Stimulated activated CD8-positive, alpha-beta memory T cell treated with anti-CD3 and anti-CD28 coated beads, Interleukin-7, amount 100 ng/mL, for 24 hours (primary cell): ENCODE results near the gene AGO1.

Source experiments
- DNase-seq: peaks from one replicate; pipeline ENCODE4 v3.0.0-alpha.2; 2020; ENCODE audit warnings: low read depth

The AGO1 gene

GRCh38 chr1:35882945-35883634 lies at the start of gene AGO1:
Gene AGO1, plus strand, starts transcription at chr1:35883209. Its CDS starts 213 bp downstream, at chr1:35883422.
- DNase-seq, result peak; percentile 93

GRCh38 chr1:35833395-35833794 lies 49.6 kb upstream of the AGO1 start:
- DNase-seq, result no peak

GRCh38 chr1:35834218-35834617 lies 48.8 kb upstream of the AGO1 start:
- DNase-seq, result no peak

- no peak for DNase-seq
Measured at GRCh38 chr1:35835398-35835797, 47.6 kb upstream of the AGO1 start.

DNA sequence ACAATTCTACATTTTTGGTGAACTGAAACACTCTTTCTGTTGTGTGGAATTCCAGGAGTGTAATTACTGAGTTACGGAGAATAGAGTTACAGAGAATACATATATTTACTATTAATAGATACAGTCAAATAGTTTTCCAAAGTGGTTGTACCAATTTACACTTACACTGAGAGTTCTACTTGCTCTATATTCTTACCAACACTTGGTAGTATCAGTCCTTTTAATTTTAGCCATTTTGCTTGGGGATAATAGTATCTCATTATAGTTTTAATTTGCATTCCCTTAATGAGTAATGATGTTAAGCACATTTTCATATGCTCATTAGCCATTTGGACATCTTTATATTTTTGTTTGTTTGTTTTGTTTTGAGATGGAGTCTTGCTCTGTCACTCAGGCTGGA lies 46.3 kb upstream of the AGO1 start:
- no peak for DNase-seq

DNA sequence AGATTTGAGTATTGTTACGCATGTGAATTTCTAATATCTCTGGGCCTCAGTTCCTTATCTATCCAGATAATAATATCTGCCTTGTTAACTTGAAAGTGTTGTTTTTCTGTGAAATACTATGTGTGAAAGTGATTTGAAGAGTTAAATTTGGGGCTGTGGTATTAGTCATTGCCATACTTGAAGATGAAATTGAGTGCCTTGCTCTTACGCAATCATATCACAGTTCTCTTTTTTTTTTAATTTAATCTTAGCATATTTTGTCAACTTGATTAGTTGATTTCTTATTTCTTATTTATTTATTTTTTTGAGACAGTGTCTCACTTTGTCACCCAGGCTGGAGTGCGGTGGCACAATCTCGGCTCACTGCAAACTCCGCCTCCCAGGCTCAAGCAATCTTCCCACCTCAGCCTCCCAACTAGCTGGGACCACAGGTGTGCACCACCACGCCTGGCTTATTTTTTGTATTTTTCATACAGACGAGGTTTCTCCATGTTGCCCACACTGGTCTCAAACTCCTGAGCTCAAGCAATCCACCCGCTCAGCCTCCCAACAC lies 44.2 kb upstream of the AGO1 start:
- no peak for DNase-seq

DNA sequence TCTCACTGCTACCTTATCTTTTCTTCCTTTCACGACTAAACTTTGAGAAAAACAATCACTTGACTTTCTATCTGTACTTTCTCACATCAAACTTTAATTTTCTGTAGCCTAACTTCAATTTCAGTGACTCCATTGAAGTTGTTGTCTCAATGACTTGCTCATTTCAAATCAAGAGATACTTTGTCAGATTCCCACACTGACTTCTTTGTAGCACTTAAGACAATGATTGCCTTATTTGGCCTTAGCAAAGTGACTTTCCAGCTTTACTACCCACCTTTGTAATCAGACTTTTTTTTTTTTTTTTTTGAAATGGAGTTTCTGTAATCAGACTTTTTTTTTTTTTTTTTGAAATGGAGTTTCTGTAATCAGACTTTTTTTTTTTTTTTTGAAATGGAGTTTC lies 38.2 kb upstream of the AGO1 start:
- DNase-seq, result no peak

GRCh38 chr1:35845766-35846165 lies 37.2 kb upstream of the AGO1 start:
- DNase-seq, result no peak

DNA sequence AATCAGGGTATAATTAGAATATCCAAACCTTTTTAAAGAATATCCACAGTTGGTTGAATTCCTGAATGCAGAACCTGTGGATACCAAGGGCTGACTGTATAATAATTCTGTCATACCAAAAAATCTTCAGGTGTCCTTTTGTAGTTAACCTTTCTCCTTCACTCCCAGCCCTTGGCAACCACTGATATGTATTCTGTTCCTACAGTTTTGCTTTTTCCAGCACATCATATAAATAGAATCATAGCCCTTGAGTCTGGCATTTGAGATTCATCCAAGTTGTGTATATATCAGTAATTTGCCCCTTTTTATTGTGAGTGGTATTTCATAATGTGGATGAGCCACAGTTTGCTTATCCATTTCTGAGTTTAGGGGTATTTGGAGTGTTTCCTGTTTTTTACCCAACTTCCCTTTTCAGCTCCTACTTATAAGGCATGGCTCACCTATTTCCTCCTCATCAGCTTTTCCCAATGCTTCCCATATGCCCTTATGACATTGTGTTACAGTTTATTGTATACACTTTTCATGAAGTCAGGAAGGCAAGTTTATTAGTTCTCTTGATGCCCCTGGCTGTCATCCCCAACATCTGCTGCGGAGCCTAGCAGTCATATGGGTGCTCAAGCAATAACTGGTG lies 35.0 kb upstream of the AGO1 start:
- no peak for DNase-seq

DNA sequence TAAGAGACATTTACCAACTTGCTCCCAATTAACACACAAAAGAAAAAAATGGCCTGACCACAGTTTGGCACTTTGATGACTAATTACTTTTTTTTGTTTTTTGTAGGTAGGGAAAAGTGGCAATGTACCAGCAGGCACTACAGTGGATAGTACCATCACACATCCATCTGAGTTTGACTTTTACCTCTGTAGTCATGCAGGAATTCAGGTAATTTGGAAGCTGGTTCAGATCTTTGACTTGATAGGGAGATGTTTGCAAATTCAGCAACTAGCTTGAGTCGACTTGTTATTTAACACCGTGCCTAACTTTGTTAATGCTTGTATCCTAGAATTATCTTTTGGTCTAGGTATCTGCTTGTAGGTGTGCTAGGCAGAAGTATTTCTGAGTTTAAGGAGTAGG lies 33.0 kb upstream of the AGO1 start:
- no peak for DNase-seq

- DNase-seq, result no peak
Measured at GRCh38 chr1:35850716-35851115, 32.3 kb upstream of the AGO1 start.

DNA sequence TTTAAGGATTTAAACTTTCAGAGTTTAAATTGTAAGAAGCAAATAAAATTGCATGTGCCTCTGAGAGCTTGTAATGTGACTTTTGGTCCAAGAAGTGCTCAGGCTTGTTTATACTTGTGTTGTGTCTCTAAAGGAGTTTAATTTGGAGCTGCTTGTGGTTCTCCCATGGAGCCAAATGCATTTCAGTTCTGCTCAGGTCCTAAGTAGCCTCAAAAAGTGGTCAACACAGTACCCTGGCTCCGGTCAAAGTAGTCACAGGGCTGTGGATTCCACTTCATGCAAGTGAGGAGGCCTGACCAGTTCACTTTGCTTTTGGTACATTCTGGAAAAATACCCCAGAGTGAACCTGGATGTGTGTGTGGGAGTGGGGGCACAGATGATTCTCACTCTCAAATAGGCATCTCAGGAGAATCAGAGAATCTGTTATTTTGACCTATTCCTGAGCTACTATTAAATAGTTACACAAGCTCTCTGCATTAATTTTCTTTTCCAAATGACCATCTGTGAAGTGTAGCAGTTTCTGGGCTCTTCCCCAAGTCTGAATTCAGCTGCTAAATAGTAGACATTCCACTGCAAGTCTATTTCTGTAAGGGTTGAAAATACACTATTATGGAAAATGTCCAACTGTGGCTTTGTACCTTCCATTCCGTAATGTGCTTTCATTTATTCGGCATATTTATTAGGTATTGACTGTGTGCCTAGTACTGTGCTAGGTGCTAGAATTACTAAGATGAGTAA lies 31.7 kb upstream of the AGO1 start:
- DNase-seq, result no peak

GRCh38 chr1:35852241-35852640 lies 30.8 kb upstream of the AGO1 start:
- no peak for DNase-seq

DNA sequence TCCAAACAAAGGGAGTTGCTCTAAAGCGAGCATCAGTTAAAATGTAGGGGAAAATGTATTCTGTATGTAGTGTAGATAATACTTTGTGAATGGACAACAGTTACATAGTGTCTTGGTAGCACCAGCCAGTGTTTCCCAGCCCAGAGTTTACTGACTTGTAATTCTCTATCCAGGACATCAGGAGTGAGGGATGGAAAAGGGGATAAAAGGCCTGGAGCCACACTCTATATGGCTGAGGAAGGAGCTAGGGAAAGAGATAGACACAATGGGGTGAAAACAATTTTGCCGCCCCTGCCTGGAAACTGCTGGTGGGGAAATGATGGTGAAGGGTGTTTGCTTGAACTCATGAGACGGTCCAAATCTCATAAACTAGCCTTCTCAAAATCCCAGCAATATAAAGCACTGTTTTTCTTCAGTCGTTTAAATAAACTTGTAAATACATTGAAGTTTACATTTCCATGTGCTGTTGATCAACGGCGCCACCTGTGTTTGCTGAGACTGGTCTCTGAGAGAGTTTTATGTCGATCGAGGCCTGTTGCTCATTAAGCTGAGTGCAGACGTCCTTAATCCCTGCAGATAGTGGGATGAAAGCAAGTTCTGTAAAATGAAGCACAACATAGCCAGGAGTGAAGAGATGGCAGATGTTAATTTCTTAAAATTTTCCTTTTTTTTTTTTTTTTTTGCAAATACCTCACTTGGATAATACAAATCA lies 27.9 kb upstream of the AGO1 start:
- no peak for DNase-seq

GRCh38 chr1:35856964-35857363 lies 26.0 kb upstream of the AGO1 start:
- DNase-seq, result no peak

GRCh38 chr1:35857830-35858229 lies 25.2 kb upstream of the AGO1 start:
- DNase-seq, result no peak

DNA sequence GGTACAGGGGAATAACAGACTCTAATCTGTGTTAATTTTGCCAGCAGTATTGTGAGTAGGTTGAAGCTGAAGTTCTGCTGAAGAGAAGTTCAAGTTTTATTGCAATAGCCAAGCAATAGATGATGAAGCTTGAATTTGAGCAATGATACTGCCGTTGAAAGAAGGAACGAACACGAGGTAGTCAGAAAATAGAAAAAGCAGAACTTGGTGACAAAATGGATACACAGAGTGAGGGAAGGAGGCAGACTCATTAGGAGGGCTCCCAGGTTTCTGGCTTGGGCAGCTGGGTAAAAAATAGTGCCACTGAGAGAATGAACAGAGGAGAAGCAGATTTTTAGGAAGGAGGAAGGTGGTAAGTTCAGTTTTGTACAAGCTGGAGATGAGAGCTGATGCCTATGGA lies 22.3 kb upstream of the AGO1 start:
- no peak for DNase-seq

GRCh38 chr1:35863136-35863535 lies 19.9 kb upstream of the AGO1 start:
- DNase-seq, result no peak

GRCh38 chr1:35863881-35864625 lies 19.0 kb upstream of the AGO1 start:
- no peak for DNase-seq

- DNase-seq, result no peak
Measured at GRCh38 chr1:35864813-35865212, 18.2 kb upstream of the AGO1 start.

- DNase-seq, result no peak
Measured at GRCh38 chr1:35866991-35867390, 16.0 kb upstream of the AGO1 start.
